Caco-2 (cell line): Measurements from ENCODE around the gene TEX22. TPM values are rescaled to one million over a fixed set of nuclear protein-coding genes. Genes with fewer than 3 reads are reported as not detected.
A peak's percentile ranks its signal among the peaks of the same experiment; 100 is the strongest.

ENCODE experiments used
- BruUV-seq: library from RNA; stranded (reverse); fragments of 400-500 nt; replicated peaks from 2 replicates; lab custom pipeline; 2021; lab: Mats Ljungman, UMichigan
- CTCF ChIA-PET: fragments of 300-600 bp; sonication (Branson Sonifier 250); formaldehyde crosslinking; loops from one replicate; lab custom pipeline; 2022; ENCODE audit warnings: antibody characterized with exemption; lab: Charles Lee
- POLR2A ChIA-PET: fragments of 300-600 bp; sonication (Branson Sonifier 250); formaldehyde crosslinking; loops from one replicate; lab custom pipeline; 2022; ENCODE audit warnings: antibody characterized with exemption; lab: Charles Lee
- DNase-seq, 2 experiments: peaks; one replicate each; pipeline versions ENCODE4 v3.0.0 to v3.0.0-alpha.2; 2020 to 2022
- H3K27me3 ChIP-seq: replicated peaks from 2 replicates; pipeline ENCODE4 v1.6.0; 2011; ENCODE audit warnings: low read length; ENCODE audit not compliant: control insufficient read depth, insufficient read depth
- H3K36me3 ChIP-seq: 2 replicates; pipeline ENCODE4 v1.5.1; 2011; ENCODE audit warnings: low read length; ENCODE audit not compliant: control insufficient read depth, insufficient read depth
- H3K4me1 ChIP-seq: fragments of 250-450 bp; sonication (Bioruptor Pico); 2 replicates; pipeline ENCODE4 v1.5.1; 2020; ENCODE audit warnings: mild to moderate bottlenecking
- H3K4me3 ChIP-seq: 2 replicates; pipeline ENCODE4 v1.5.1; 2011; ENCODE audit warnings: low read depth, mild to moderate bottlenecking, control low read depth, low read length
- H3K9me3 ChIP-seq: fragments of 250-450 bp; sonication (Bioruptor Pico); 2 replicates; pipeline ENCODE4 v1.5.1; 2020; ENCODE audit warnings: mild to moderate bottlenecking, moderate library complexity
- H3K27ac Mint-ChIP-seq: one replicate; pipeline ENCODE4 v1.8.0; 2022; ENCODE audit warnings: mixed read lengths; ENCODE audit not compliant: unreplicated experiment
- H3K27me3 Mint-ChIP-seq: one replicate; pipeline ENCODE4 v1.8.0; 2022; ENCODE audit warnings: mixed read lengths; ENCODE audit not compliant: insufficient read depth, unreplicated experiment
- H3K36me3 Mint-ChIP-seq: one replicate; pipeline ENCODE4 v1.8.0; 2022; ENCODE audit warnings: mild to moderate bottlenecking, mixed read lengths; ENCODE audit not compliant: insufficient read depth, unreplicated experiment
- H3K4me1 Mint-ChIP-seq: one replicate; pipeline ENCODE4 v1.8.0; 2022; ENCODE audit warnings: low read depth, mixed read lengths; ENCODE audit not compliant: unreplicated experiment
- H3K4me3 Mint-ChIP-seq: one replicate; pipeline ENCODE4 v1.8.0; 2022; ENCODE audit warnings: mild to moderate bottlenecking, moderate library complexity, mixed read lengths; ENCODE audit not compliant: unreplicated experiment
- H3K9me3 Mint-ChIP-seq: one replicate; pipeline ENCODE4 v1.8.0; 2022; ENCODE audit warnings: mixed read lengths; ENCODE audit not compliant: unreplicated experiment
- intact Hi-C: fragments of 100-400 bp; cut with micrococcal nuclease; formaldehyde crosslinking; loops from one replicate; pipeline ENCODE4 v1.10.0; 2022; ENCODE audit not compliant: unreplicated experiment
- total RNA-seq: library from RNA; stranded (reverse); gene quantifications from 2 replicates; pipeline ENCODE4 v1.2.3, GENCODE V29; 2022
- TF ChIP-seq, protein P1 (sequence below), 2 experiments: fragments of 200-600 bp in 1 of 2; IDR thresholded peaks; 1 replicate in 1 of 2; 2 replicates in 1 of 2; pipeline versions ENCODE4 v1.5.1 to v1.8.0; 2011 to 2022; ENCODE audit warnings: antibody characterized with exemption in 1 of 2, control low read depth in 1 of 2, inconsistent platforms in 1 of 2, low read depth in 1 of 2, low read length in 1 of 2, mild to moderate bottlenecking in 1 of 2, moderate library complexity in 1 of 2; ENCODE audit not compliant: insufficient read depth in 1 of 2, severe bottlenecking in 1 of 2, unreplicated experiment in 1 of 2

The TEX22 gene
- total RNA-seq, 1 experiment from 2014 or later: 0.86 TPM

DNA sequence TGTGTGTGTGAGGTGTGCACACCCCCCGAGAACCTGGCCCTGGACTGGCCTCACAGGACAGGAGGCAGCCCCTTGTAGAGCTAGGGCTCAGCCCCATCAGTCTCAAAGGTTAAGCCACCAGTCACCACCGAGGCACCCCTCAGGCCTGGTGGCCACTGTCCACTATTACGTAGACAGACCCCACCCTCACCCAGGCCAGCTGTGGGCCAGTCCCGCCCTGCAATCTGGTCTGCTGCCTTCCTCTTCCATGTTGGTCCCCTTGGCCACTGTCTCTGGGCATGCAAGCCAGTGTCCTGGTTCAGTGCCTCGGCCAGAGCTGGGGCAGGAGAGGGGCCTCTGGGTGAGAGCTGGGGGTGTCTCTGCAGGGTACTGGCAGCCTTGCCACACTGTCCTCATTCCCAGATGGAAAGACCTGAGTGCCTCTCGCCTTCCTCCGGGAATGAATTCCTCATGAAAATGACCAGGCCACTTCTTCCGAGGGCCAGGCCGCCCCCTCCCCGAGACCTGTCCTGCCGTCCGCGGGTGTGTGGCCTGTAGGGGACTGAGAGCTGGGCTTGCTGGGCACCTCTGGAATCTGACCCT lies 897 bp upstream of the TEX22 start:
- Histone ChIP-seq H3K4me1 (peaks cover 6% of the 10 kb centered on the region; the same call in 1 of the 2 replicates), H3K27me3 (no peaks in the 10 kb centered on the region), H3K36me3 (peaks cover 4% of the 10 kb centered on the region), H3K4me3 (peak overlapping the region; percentile 85), H3K9me3 (no peaks in the 10 kb centered on the region)
- ChIA-PET POLR2A (no interaction called here), CTCF (interaction anchor here (0.5 kb wide), 1 partner anchor 131 kb away, joined by 4 read pairs; no protein-coding TSS in a partner anchor)
- peak in 1 of 2 experiments; percentile 52 for DNase-seq
- BruUV-seq: no TSS peak
- H3K4me3 Mint-ChIP-seq: peak overlapping the region; percentile 91
- TF ChIP-seq, protein P1, sequence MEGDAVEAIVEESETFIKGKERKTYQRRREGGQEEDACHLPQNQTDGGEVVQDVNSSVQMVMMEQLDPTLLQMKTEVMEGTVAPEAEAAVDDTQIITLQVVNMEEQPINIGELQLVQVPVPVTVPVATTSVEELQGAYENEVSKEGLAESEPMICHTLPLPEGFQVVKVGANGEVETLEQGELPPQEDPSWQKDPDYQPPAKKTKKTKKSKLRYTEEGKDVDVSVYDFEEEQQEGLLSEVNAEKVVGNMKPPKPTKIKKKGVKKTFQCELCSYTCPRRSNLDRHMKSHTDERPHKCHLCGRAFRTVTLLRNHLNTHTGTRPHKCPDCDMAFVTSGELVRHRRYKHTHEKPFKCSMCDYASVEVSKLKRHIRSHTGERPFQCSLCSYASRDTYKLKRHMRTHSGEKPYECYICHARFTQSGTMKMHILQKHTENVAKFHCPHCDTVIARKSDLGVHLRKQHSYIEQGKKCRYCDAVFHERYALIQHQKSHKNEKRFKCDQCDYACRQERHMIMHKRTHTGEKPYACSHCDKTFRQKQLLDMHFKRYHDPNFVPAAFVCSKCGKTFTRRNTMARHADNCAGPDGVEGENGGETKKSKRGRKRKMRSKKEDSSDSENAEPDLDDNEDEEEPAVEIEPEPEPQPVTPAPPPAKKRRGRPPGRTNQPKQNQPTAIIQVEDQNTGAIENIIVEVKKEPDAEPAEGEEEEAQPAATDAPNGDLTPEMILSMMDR (IDR thresholded peaks at IDR 0.05; ENCODE audit: insufficient read depth in 1 of 2, low read depth in 1 of 2, low read length in 1 of 2, severe bottlenecking in 1 of 2, unreplicated experiment in 1 of 2): no peak
- H3K9me3 Mint-ChIP-seq: peaks cover 12% of the 10 kb centered on the region
- H3K36me3 Mint-ChIP-seq: peaks cover 21% of the 10 kb centered on the region
- peak overlapping the region; percentile 81 for H3K27ac Mint-ChIP-seq
- H3K4me1 Mint-ChIP-seq: no peaks in the 10 kb centered on the region
- H3K27me3 Mint-ChIP-seq: no peaks in the 10 kb centered on the region
- intact Hi-C loops: no loop called here

DNA sequence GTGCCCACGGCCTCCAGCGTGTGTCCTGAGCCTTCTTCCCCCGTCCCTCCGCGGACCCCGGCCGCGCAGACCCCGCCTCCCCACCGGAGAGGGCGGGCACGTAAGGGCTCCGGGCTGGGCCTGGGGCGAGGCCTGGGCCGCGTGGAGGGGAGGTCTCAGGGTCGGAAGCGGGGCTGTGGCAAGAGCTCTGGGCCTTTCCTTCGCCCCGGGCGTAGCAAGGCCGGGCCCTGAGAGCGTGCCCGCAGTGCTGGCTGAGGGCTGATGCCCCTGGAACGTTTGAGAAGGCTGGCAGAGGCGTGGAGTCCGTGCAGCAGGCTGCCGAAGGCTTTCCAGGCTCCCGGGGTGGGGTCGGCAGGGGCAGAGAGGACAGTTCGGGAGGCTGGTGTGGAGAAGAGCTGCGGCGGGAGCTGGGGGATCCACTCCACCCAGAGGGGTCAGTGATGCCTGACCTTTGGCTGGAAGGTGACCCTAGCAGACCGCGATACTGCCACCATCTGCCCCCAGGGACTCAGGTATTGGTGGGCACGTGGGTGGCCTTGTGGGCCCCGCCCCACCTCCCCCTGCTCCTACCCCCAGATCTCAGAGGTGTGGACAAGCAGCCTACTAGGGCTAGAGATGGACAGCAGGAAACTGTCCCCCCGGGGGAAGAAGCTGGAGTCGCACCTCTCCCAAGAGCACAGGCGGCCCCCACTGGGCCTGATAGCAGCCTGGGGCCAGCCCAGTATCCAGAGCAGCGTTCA lies 558 bp downstream of the TEX22 start:
- peak overlapping the region; percentile 75 for H3K27ac Mint-ChIP-seq
- Histone ChIP-seq H3K27me3 (no peaks in the 10 kb centered on the region), H3K36me3 (peaks cover 4% of the 10 kb centered on the region), H3K4me3 (peak overlapping the region; percentile 85), H3K9me3 (no peaks in the 10 kb centered on the region), H3K4me1 (peaks cover 6% of the 10 kb centered on the region; the same call in 1 of the 2 replicates)
- intact Hi-C loops: loop anchor here (1.0 kb wide), 1 partner anchor 16 kb away; no protein-coding TSS in a partner anchor
- TF ChIP-seq, protein P1 (IDR thresholded peaks at IDR 0.05; ENCODE audit: insufficient read depth in 1 of 2, low read depth in 1 of 2, low read length in 1 of 2, severe bottlenecking in 1 of 2, unreplicated experiment in 1 of 2): no peak
- H3K4me3 Mint-ChIP-seq: peak overlapping the region; percentile 91
- ChIA-PET CTCF (interaction anchor here (0.7 to 2.0 kb wide), 3 partner anchors 28 to 251 kb away, joined by 4 to 8 read pairs (median 4); no protein-coding TSS in a partner anchor), POLR2A (interaction anchor here (0.6 to 1.0 kb wide), 4 partner anchors 9 to 98 kb away, joined by 3 to 6 read pairs (median 4); partner anchors contain the start of gene BRF1)
- no TSS peak for BruUV-seq
- DNase-seq: peak; percentile 74 to 84
- H3K27me3 Mint-ChIP-seq: no peaks in the 10 kb centered on the region
- H3K4me1 Mint-ChIP-seq: no peaks in the 10 kb centered on the region
- H3K36me3 Mint-ChIP-seq: peaks cover 21% of the 10 kb centered on the region
- H3K9me3 Mint-ChIP-seq: peaks cover 12% of the 10 kb centered on the region

DNA sequence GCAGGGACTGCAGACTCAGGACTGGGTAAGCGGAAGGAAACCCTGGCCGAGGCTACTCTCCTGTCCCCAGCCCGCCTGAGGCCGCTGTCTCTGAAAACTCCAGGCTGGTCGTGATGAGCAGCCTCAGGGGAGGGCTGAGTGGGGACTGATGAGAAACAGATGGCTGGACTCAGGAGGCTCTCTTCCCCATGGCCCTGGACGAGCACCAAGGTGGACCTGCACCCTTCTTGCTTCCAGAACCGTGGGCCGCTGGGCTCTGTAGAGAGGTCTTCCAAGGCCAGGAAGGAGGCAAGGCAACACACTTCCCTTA lies 1.1 kb downstream of the TEX22 start:
- ChIA-PET CTCF (interaction anchor here (2.0 kb wide), 1 partner anchor 29 kb away, joined by 4 read pairs; no protein-coding TSS in a partner anchor), POLR2A (interaction anchor here (0.7 to 1.0 kb wide), 2 partner anchors 12 to 99 kb away, joined by 3 to 4 read pairs; partner anchors contain the start of gene BRF1)
- TF ChIP-seq, protein P1 (IDR thresholded peaks at IDR 0.05; ENCODE audit: insufficient read depth in 1 of 2, low read depth in 1 of 2, low read length in 1 of 2, severe bottlenecking in 1 of 2, unreplicated experiment in 1 of 2): no peak
- intact Hi-C loops: no loop called here
- Histone ChIP-seq H3K36me3 (peaks cover 4% of the 10 kb centered on the region), H3K4me1 (peaks cover 6% of the 10 kb centered on the region; the same call in 1 of the 2 replicates), H3K9me3 (no peaks in the 10 kb centered on the region), H3K27me3 (no peaks in the 10 kb centered on the region), H3K4me3 (peak overlapping the region; percentile 85)
- no peak overlapping the region for H3K27ac Mint-ChIP-seq
- BruUV-seq: TSS peak; percentile 62
- no peaks in the 10 kb centered on the region for H3K4me1 Mint-ChIP-seq
- H3K4me3 Mint-ChIP-seq: peak overlapping the region; percentile 91
- no peak for DNase-seq
- peaks cover 12% of the 10 kb centered on the region for H3K9me3 Mint-ChIP-seq
- H3K36me3 Mint-ChIP-seq: peaks cover 21% of the 10 kb centered on the region
- H3K27me3 Mint-ChIP-seq: no peaks in the 10 kb centered on the region
